HEK293T (cell line): ENCODE measurements around the gene NRM.

Experiments used
- ARNT ChIP-seq: fragments of 450-650 bp; IDR thresholded peaks from 2 replicates; pipeline ENCODE4 v1.6.1; 2017; ENCODE audit warnings: mild to moderate bottlenecking
- ELF4 ChIP-seq: fragments of 450-650 bp; IDR thresholded peaks from 2 replicates; pipeline ENCODE4 v1.6.1; 2017; ENCODE audit warnings: antibody characterized with exemption
- FOXK2 ChIP-seq: fragments of 450-650 bp; IDR thresholded peaks from 2 replicates; pipeline ENCODE4 v1.6.1; 2016; ENCODE audit warnings: mild to moderate bottlenecking
- FOXM1 ChIP-seq: fragments of 450-650 bp; IDR thresholded peaks from 2 replicates; pipeline ENCODE4 v1.6.1; 2017; ENCODE audit warnings: mild to moderate bottlenecking, borderline replicate concordance
- HDGF ChIP-seq: fragments of 450-650 bp; IDR thresholded peaks from 2 replicates; pipeline ENCODE4 v1.6.1; 2017; ENCODE audit warnings: antibody characterized with exemption, borderline replicate concordance
- SP1 ChIP-seq: fragments of 450-650 bp; IDR thresholded peaks from 2 replicates; pipeline ENCODE4 v1.6.1; 2017
- SUZ12 ChIP-seq: fragments of 450-650 bp; IDR thresholded peaks from 2 replicates; pipeline ENCODE4 v1.6.1; 2016; ENCODE audit warnings: mild to moderate bottlenecking
- TARDBP ChIP-seq: fragments of 450-650 bp; IDR thresholded peaks from 2 replicates; pipeline ENCODE4 v1.6.1; 2016

- TF ChIP-seq FOXK2: no peak
- no peak for TF ChIP-seq SUZ12
- TF ChIP-seq FOXM1: no peak
- TF ChIP-seq SP1: no peak
- no peak for TF ChIP-seq ELF4
- TF ChIP-seq TARDBP: no peak
- TF ChIP-seq HDGF: no peak
- TF ChIP-seq ARNT: no peak
Observed at GRCh38 chr6:30707281-30707850, 16.6 kb upstream of the NRM start.
